Liver (tissue), 9 donors: Measurements from ENCODE around the gene BTBD1. TPM values are rescaled to one million over a fixed set of nuclear protein-coding genes. Genes with fewer than 3 reads are reported as not detected.

Source experiments
- DNase-seq: peaks from one replicate; pipeline ENCODE4 v3.0.0-alpha.2; 2017; ENCODE audit warnings: low spot score
- H3K27ac ChIP-seq, 2 donors: one replicate each; pipeline ENCODE4 v1.7.0; 2013; ENCODE audit warnings: inconsistent platforms in 2 of 2, low read length in 2 of 2, control low read depth in 1 of 2, low read depth in 1 of 2, mild to moderate bottlenecking in 1 of 2
- H3K27me3 ChIP-seq, 4 donors: one replicate each; pipeline versions ENCODE4 v1.6.1 to v1.7.0; 2013; ENCODE audit warnings: low read length in 3 of 4, inconsistent platforms in 1 of 4, mild to moderate bottlenecking in 1 of 4, moderate library complexity in 1 of 4; ENCODE audit not compliant: control insufficient read depth in 4 of 4, insufficient read depth in 4 of 4
- H3K36me3 ChIP-seq, 4 donors: one replicate each; pipeline versions ENCODE4 v1.6.1 to v1.7.0; 2013; ENCODE audit warnings: low read length in 3 of 4, mild to moderate bottlenecking in 3 of 4, low read depth in 1 of 4, moderate library complexity in 1 of 4; ENCODE audit not compliant: control insufficient read depth in 4 of 4, insufficient read depth in 3 of 4
- H3K4me1 ChIP-seq, 4 donors: one replicate each; pipeline versions ENCODE4 v1.6.1 to v1.7.0; 2013; ENCODE audit warnings: low read length in 3 of 4, mild to moderate bottlenecking in 3 of 4, moderate library complexity in 1 of 4; ENCODE audit not compliant: control insufficient read depth in 4 of 4, insufficient read depth in 4 of 4
- H3K4me3 ChIP-seq, 3 donors: one replicate each; pipeline versions ENCODE4 v1.6.1 to v1.7.0; 2013; ENCODE audit warnings: low read length in 3 of 3, control low read depth in 1 of 3, low read depth in 1 of 3, mild to moderate bottlenecking in 1 of 3
- H3K9ac ChIP-seq, 2 donors: one replicate each; pipeline ENCODE4 v1.7.0; 2013; ENCODE audit warnings: low read length in 2 of 2, mild to moderate bottlenecking in 2 of 2, moderate library complexity in 2 of 2, control low read depth in 1 of 2, low read depth in 1 of 2
- H3K9me3 ChIP-seq, 4 donors: one replicate each; pipeline versions ENCODE4 v1.6.1 to v1.7.0; 2013; ENCODE audit warnings: low read length in 3 of 4; ENCODE audit not compliant: control insufficient read depth in 4 of 4
- EGR1 ChIP-seq, 2 donors: IDR thresholded peaks; 2 replicates each; pipeline ENCODE4 v1.6.1; 2016 to 2018; ENCODE audit warnings: antibody characterized with exemption in 2 of 2, low read depth in 2 of 2
- FOXA1 ChIP-seq: IDR thresholded peaks from 2 replicates; pipeline ENCODE4 v1.6.1; 2016; ENCODE audit warnings: antibody characterized with exemption
- FOXA2 ChIP-seq: IDR thresholded peaks from 2 replicates; pipeline ENCODE4 v1.6.1; 2016; ENCODE audit warnings: antibody characterized with exemption
- GABPA ChIP-seq, 2 donors: IDR thresholded peaks in 1 of 2; conservative IDR thresholded peaks in 1 of 2; 2 replicates each; pipeline ENCODE4 v1.6.1; 2016; ENCODE audit warnings: antibody characterized with exemption in 2 of 2, mild to moderate bottlenecking in 1 of 2, moderate library complexity in 1 of 2
- HNF4A ChIP-seq, 2 donors: conservative IDR thresholded peaks; 2 replicates each; pipeline ENCODE4 v1.6.1; 2016; ENCODE audit warnings: antibody characterized with exemption in 2 of 2, mild to moderate bottlenecking in 2 of 2
- HNF4G ChIP-seq: IDR thresholded peaks from 2 replicates; pipeline ENCODE4 v1.6.1; 2016; ENCODE audit warnings: antibody characterized with exemption
- JUND ChIP-seq, 2 donors: IDR thresholded peaks; 2 replicates each; pipeline ENCODE4 v1.6.1; 2016; ENCODE audit warnings: antibody characterized with exemption in 2 of 2
- NR2F2 ChIP-seq: IDR thresholded peaks from 2 replicates; pipeline ENCODE4 v1.6.1; 2016; ENCODE audit warnings: antibody characterized with exemption
- RAD21 ChIP-seq, 2 donors: IDR thresholded peaks; 2 replicates each; pipeline ENCODE4 v1.6.1; 2016; ENCODE audit warnings: antibody characterized with exemption in 2 of 2, mild to moderate bottlenecking in 2 of 2
- RXRA ChIP-seq, 2 donors: IDR thresholded peaks; 2 replicates each; pipeline ENCODE4 v1.6.1; 2017 to 2018; ENCODE audit warnings: antibody characterized with exemption in 2 of 2, mild to moderate bottlenecking in 1 of 2
- TAF1 ChIP-seq: conservative IDR thresholded peaks from 2 replicates; pipeline ENCODE4 v1.6.1; 2016; ENCODE audit warnings: antibody characterized with exemption, mild to moderate bottlenecking
- YY1 ChIP-seq: IDR thresholded peaks from 2 replicates; pipeline ENCODE4 v1.6.1; 2016; ENCODE audit warnings: antibody characterized with exemption, mild to moderate bottlenecking
- WGBS: extraction: QIAGEN DNeasy Blood & Tissue Kit; methylation state at CpG from one replicate; pipeline ENCODE4 v1.1.7; 2013; 5-methylcytosine and 5-hydroxymethylcytosine counted together
- polyA plus RNA-seq, 2 donors: library from polyadenylated mRNA; stranded (reverse) in 1 of 2; unstranded in 1 of 2; fragments of 200-250 nt in 1 of 2; fragments of >200 nt in 1 of 2; fragmentation: Nextera tagmentation in 1 of 2; extraction: Ambion mirVana in 1 of 2; gene quantifications; one replicate each; pipeline versions ENCODE4 v1.2.1 to v1.2.3, GENCODE V29; 2013 to 2015
- total RNA-seq, 2 donors: library from RNA; depleted of rRNA; stranded (reverse); fragments of >200 nt; gene quantifications; one replicate each; pipeline ENCODE4 v1.2.3, GENCODE V29; 2014
- TF ChIP-seq, protein P1 (sequence below): fragments of 150-350 bp; IDR thresholded peaks from 2 replicates; pipeline ENCODE4 v1.5.1; 2017; ENCODE audit warnings: improper control_type of control experiment, low read depth, low read length; ENCODE audit not compliant: missing input control
- TF ChIP-seq, protein P2 (sequence below): IDR thresholded peaks from 2 replicates; pipeline ENCODE4 v1.6.1; 2016; ENCODE audit warnings: antibody characterized with exemption, mild to moderate bottlenecking
- TF ChIP-seq, protein P3 (sequence below): IDR thresholded peaks from 2 replicates; pipeline ENCODE4 v1.6.1; 2016; ENCODE audit warnings: antibody characterized with exemption
- TF ChIP-seq, protein P4 (sequence below): IDR thresholded peaks from 2 replicates; pipeline ENCODE4 v1.6.1; 2016; ENCODE audit warnings: antibody characterized with exemption
- TF ChIP-seq, protein P5 (sequence below): IDR thresholded peaks from 2 replicates; pipeline ENCODE4 v1.6.1; 2016; ENCODE audit warnings: antibody characterized with exemption
- donor health status: healthy.
- donor health status: healthy.
- donor health status: healthy.
- donor health status: healthy.
- donor health status: healthy.

The BTBD1 gene
- total and polyA plus RNA-seq, 4 donors, result 8.6 to 43.9 (median 27.6) TPM

DNA sequence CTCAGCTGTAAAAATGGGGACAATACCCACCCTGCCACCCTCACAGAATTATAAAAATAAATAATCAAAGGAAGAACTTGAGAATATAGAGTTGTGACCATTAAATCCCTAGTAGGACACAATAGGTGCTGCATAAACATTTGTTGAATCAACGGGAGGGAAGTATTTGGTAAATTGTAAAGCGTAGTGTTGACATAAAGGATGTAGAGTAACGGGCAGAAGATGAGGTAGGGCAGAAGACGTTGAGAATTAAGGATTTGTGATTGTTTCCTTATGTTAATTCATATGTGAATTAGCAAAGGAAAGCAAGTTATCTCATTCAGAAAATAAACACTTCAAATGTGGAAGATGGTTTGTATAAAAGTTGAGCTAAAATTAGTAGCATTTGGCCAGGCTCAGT, 73.9 kb downstream of the BTBD1 start:
- no peak for TF ChIP-seq RXRA (IDR thresholded peaks at IDR 0.05)
- TF ChIP-seq FOXA2, result no peak
- no peak for TF ChIP-seq FOXA1
- TF ChIP-seq NR2F2, result no peak
- TF ChIP-seq, protein P1, sequence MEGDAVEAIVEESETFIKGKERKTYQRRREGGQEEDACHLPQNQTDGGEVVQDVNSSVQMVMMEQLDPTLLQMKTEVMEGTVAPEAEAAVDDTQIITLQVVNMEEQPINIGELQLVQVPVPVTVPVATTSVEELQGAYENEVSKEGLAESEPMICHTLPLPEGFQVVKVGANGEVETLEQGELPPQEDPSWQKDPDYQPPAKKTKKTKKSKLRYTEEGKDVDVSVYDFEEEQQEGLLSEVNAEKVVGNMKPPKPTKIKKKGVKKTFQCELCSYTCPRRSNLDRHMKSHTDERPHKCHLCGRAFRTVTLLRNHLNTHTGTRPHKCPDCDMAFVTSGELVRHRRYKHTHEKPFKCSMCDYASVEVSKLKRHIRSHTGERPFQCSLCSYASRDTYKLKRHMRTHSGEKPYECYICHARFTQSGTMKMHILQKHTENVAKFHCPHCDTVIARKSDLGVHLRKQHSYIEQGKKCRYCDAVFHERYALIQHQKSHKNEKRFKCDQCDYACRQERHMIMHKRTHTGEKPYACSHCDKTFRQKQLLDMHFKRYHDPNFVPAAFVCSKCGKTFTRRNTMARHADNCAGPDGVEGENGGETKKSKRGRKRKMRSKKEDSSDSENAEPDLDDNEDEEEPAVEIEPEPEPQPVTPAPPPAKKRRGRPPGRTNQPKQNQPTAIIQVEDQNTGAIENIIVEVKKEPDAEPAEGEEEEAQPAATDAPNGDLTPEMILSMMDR, result no peak
- no peak for TF ChIP-seq RAD21 (IDR thresholded peaks at IDR 0.05)
- no peak for TF ChIP-seq YY1
- TF ChIP-seq HNF4G, result no peak
- WGBS, result 82% methylated on average over 4 of the region's 4 CpGs
- no peaks in the 10 kb centered on the region for H3K4me1 ChIP-seq
- H3K27me3 ChIP-seq, result no peaks in the 10 kb centered on the region
- no peak overlapping the region for H3K4me3 ChIP-seq
- no peak overlapping the region for H3K9ac ChIP-seq
- no peaks in the 10 kb centered on the region for H3K9me3 ChIP-seq
- no peak overlapping the region for H3K27ac ChIP-seq
- DNase-seq, result no peak
- H3K36me3 ChIP-seq, result peaks cover 3 to 7% (median 5%) of the 10 kb centered on the region in 4 donors

DNA sequence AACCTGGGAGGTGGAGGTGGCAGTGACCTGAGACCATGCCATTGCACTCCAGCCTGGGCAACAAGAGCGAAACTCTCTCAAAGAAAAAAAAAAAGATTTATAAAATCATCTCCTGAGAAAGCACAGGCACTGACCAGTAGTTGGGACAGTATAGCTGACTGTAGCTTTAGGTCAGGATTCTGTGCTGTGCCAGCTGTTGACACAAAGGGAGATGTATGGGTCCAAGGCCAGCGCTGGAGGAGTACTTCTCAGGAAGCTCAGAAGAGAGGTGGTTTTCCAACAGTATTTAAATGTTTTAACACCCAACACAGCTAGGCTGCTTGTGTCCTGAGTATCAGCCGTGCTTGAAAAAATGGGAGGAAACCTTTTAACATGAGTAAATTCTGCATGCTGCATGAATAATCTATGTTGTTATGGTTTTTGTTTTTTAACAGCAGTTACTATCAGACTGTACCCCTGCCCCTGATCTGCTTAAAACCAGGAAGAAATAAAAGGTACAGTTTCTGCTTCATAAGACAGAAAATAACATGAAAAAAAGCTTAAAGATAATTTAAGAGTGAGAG, 74.5 kb downstream of the BTBD1 start:
- H3K4me1 ChIP-seq, result peaks cover 0 to 1% (median 0%) of the 10 kb centered on the region in 4 donors
- no peak overlapping the region for H3K27ac ChIP-seq
- H3K36me3 ChIP-seq, result peaks cover 3 to 7% (median 5%) of the 10 kb centered on the region in 4 donors
- TF ChIP-seq HNF4A (conservative IDR thresholded peaks at IDR 0.05) (no peak), GABPA (IDR thresholded peaks at IDR 0.05 in 1 of 2, conservative IDR thresholded peaks at IDR 0.05 in 1 of 2) (no peak), NR2F2 (no peak), YY1 (no peak), FOXA1 (no peak), RAD21 (IDR thresholded peaks at IDR 0.05) (no peak), HNF4G (no peak), JUND (IDR thresholded peaks at IDR 0.05) (no peak), TAF1 (no peak), FOXA2 (no peak), RXRA (IDR thresholded peaks at IDR 0.05) (no peak), EGR1 (IDR thresholded peaks at IDR 0.05; ENCODE audit: low read depth in 2 of 2) (no peak)
- TF ChIP-seq, protein P2, sequence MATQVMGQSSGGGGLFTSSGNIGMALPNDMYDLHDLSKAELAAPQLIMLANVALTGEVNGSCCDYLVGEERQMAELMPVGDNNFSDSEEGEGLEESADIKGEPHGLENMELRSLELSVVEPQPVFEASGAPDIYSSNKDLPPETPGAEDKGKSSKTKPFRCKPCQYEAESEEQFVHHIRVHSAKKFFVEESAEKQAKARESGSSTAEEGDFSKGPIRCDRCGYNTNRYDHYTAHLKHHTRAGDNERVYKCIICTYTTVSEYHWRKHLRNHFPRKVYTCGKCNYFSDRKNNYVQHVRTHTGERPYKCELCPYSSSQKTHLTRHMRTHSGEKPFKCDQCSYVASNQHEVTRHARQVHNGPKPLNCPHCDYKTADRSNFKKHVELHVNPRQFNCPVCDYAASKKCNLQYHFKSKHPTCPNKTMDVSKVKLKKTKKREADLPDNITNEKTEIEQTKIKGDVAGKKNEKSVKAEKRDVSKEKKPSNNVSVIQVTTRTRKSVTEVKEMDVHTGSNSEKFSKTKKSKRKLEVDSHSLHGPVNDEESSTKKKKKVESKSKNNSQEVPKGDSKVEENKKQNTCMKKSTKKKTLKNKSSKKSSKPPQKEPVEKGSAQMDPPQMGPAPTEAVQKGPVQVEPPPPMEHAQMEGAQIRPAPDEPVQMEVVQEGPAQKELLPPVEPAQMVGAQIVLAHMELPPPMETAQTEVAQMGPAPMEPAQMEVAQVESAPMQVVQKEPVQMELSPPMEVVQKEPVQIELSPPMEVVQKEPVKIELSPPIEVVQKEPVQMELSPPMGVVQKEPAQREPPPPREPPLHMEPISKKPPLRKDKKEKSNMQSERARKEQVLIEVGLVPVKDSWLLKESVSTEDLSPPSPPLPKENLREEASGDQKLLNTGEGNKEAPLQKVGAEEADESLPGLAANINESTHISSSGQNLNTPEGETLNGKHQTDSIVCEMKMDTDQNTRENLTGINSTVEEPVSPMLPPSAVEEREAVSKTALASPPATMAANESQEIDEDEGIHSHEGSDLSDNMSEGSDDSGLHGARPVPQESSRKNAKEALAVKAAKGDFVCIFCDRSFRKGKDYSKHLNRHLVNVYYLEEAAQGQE, result no peak
- TF ChIP-seq, protein P3, sequence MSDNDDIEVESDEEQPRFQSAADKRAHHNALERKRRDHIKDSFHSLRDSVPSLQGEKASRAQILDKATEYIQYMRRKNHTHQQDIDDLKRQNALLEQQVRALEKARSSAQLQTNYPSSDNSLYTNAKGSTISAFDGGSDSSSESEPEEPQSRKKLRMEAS, result no peak
- TF ChIP-seq, protein P1, result no peak
- TF ChIP-seq, protein P4, sequence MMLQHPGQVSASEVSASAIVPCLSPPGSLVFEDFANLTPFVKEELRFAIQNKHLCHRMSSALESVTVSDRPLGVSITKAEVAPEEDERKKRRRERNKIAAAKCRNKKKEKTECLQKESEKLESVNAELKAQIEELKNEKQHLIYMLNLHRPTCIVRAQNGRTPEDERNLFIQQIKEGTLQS, result no peak
- TF ChIP-seq, protein P5, sequence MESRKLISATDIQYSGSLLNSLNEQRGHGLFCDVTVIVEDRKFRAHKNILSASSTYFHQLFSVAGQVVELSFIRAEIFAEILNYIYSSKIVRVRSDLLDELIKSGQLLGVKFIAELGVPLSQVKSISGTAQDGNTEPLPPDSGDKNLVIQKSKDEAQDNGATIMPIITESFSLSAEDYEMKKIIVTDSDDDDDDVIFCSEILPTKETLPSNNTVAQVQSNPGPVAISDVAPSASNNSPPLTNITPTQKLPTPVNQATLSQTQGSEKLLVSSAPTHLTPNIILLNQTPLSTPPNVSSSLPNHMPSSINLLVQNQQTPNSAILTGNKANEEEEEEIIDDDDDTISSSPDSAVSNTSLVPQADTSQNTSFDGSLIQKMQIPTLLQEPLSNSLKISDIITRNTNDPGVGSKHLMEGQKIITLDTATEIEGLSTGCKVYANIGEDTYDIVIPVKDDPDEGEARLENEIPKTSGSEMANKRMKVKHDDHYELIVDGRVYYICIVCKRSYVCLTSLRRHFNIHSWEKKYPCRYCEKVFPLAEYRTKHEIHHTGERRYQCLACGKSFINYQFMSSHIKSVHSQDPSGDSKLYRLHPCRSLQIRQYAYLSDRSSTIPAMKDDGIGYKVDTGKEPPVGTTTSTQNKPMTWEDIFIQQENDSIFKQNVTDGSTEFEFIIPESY, result no peak
- H3K9ac ChIP-seq, result no peak overlapping the region
- no peaks in the 10 kb centered on the region for H3K9me3 ChIP-seq
- H3K4me3 ChIP-seq, result no peak overlapping the region
- no peaks in the 10 kb centered on the region for H3K27me3 ChIP-seq
- WGBS, result 96% methylated on average over 3 of the region's 3 CpGs
- DNase-seq, result no peak
